OCI-LY1 (cell line): ENCODE results near the gene CD93.

ENCODE experiments used
- H2AFZ ChIP-seq: fragments of 200-600 bp; sonication (generic), shearing (Covaris generic); 2 replicates; pipeline ENCODE4 v1.6.0; 2014; ENCODE audit warnings: antibody characterized with exemption, mild to moderate bottlenecking, low read length
- H3F3A ChIP-seq: fragments of 200-600 bp; sonication (generic), shearing (Covaris generic); 2 replicates; pipeline ENCODE4 v1.6.0; 2014; ENCODE audit warnings: mild to moderate bottlenecking, antibody characterized with exemption, low read length, moderate library complexity; ENCODE audit not compliant: insufficient read depth
- H3K27ac ChIP-seq: fragments of 200-600 bp; sonication (generic); 2 replicates; pipeline ENCODE4 v1.5.1; 2014; ENCODE audit warnings: low read length, mixed run types, mild to moderate bottlenecking, low read depth; ENCODE audit not compliant: poor library complexity, severe bottlenecking
- H3K27me3 ChIP-seq: fragments of 200-600 bp; sonication (generic); 2 replicates; pipeline ENCODE4 v1.6.0; 2014; ENCODE audit warnings: antibody characterized with exemption, mild to moderate bottlenecking, low read length, moderate library complexity; ENCODE audit not compliant: insufficient read depth
- H3K36me3 ChIP-seq: fragments of 200-600 bp; sonication (generic); 2 replicates; pipeline ENCODE4 v1.6.1; 2014; ENCODE audit warnings: mild to moderate bottlenecking, antibody characterized with exemption, low read length, moderate library complexity, mixed read lengths; ENCODE audit not compliant: insufficient read depth
- H3K4me1 ChIP-seq: fragments of 200-600 bp; sonication (generic); 2 replicates; pipeline ENCODE4 v1.5.1; 2014; ENCODE audit warnings: mild to moderate bottlenecking, low read length, moderate library complexity; ENCODE audit not compliant: insufficient read depth, severe bottlenecking
- H3K4me2 ChIP-seq: fragments of 200-600 bp; sonication (generic), shearing (Covaris generic); 2 replicates; pipeline ENCODE4 v1.6.1; 2014; ENCODE audit warnings: low read length
- H3K4me3 ChIP-seq: fragments of 200-600 bp; sonication (generic); 2 replicates; pipeline ENCODE4 v1.5.1; 2014; ENCODE audit warnings: low read length, low read depth, mild to moderate bottlenecking, mixed read lengths; ENCODE audit not compliant: poor library complexity, severe bottlenecking
- H3K79me2 ChIP-seq: fragments of 200-600 bp; shearing (Covaris generic); 2 replicates; pipeline ENCODE4 v1.6.1; 2016; ENCODE audit warnings: mixed run types, low read length, mixed read lengths; ENCODE audit not compliant: insufficient read depth
- H3K9ac ChIP-seq: fragments of 200-600 bp; sonication (generic), shearing (Covaris generic); 2 replicates; pipeline ENCODE4 v1.6.1; 2014; ENCODE audit warnings: mild to moderate bottlenecking, low read length, mixed read lengths
- H3K9me2 ChIP-seq: fragments of 200-600 bp; sonication (generic), shearing (Covaris generic); 2 replicates; pipeline ENCODE4 v1.6.1; 2014; ENCODE audit warnings: low read depth, mild to moderate bottlenecking, low read length, mixed read lengths
- H3K9me3 ChIP-seq: fragments of 200-600 bp; shearing (Covaris generic); 2 replicates; pipeline ENCODE4 v1.6.1; 2014; ENCODE audit warnings: low read length, mixed read lengths
- H4K20me1 ChIP-seq: fragments of 200-600 bp; sonication (generic), shearing (Covaris generic); 2 replicates; pipeline ENCODE4 v1.6.0; 2016; ENCODE audit warnings: mild to moderate bottlenecking, low read length; ENCODE audit not compliant: insufficient read depth
- EZH2 ChIP-seq: fragments of 200-600 bp; sonication (generic), shearing (Covaris generic); IDR thresholded peaks from 2 replicates; pipeline ENCODE4 v1.8.0; 2017; ENCODE audit warnings: borderline replicate concordance, mixed run types, mild to moderate bottlenecking, antibody characterized with exemption, low read length, moderate library complexity, mixed read lengths
- TF ChIP-seq, protein P1 (sequence below): fragments of 200-600 bp; sonication (generic), shearing (Covaris generic); IDR thresholded peaks from 2 replicates; pipeline ENCODE4 v1.5.1; 2017; ENCODE audit warnings: mild to moderate bottlenecking, antibody characterized with exemption, low read length, moderate library complexity, mixed read lengths

The CD93 gene

DNA sequence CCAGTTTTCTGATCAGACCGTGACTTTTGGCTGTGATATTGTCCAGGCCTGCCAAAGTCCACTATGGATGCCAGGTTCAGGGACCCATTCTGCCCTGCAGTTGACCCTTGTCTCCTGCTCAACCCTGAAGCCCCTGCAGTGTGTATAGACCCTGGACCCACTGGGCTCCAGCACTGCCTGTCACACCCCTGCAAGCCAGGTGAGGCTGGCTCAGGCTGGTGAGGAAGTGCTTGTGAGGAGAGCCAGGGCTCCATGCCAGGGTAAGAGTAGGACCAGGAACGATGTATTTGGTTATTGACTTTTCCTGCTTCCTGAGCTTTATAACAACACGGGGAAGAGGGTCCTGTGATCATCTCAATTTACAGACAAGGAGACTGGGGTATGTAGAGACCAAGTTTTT, 19.1 kb upstream of the CD93 start:
- TF ChIP-seq, protein P1, sequence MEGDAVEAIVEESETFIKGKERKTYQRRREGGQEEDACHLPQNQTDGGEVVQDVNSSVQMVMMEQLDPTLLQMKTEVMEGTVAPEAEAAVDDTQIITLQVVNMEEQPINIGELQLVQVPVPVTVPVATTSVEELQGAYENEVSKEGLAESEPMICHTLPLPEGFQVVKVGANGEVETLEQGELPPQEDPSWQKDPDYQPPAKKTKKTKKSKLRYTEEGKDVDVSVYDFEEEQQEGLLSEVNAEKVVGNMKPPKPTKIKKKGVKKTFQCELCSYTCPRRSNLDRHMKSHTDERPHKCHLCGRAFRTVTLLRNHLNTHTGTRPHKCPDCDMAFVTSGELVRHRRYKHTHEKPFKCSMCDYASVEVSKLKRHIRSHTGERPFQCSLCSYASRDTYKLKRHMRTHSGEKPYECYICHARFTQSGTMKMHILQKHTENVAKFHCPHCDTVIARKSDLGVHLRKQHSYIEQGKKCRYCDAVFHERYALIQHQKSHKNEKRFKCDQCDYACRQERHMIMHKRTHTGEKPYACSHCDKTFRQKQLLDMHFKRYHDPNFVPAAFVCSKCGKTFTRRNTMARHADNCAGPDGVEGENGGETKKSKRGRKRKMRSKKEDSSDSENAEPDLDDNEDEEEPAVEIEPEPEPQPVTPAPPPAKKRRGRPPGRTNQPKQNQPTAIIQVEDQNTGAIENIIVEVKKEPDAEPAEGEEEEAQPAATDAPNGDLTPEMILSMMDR, result no peak
- no peak for TF ChIP-seq EZH2
- Histone ChIP-seq H3K27me3 (peaks cover 5% of the 10 kb centered on the region; the same call in 1 of the 2 replicates), H3K27ac (no peak overlapping the region), H3K9me2 (no peaks in the 10 kb centered on the region), H3K4me1 (no peaks in the 10 kb centered on the region), H3K36me3 (no peaks in the 10 kb centered on the region), H3K9ac (no peak overlapping the region), H3K4me3 (no peak overlapping the region), H3K9me3 (no peaks in the 10 kb centered on the region), H2AFZ (no peak overlapping the region), H3K4me2 (no peak overlapping the region), H3K79me2 (no peaks in the 10 kb centered on the region), H3F3A (no peaks in the 10 kb centered on the region), H4K20me1 (no peaks in the 10 kb centered on the region)

DNA sequence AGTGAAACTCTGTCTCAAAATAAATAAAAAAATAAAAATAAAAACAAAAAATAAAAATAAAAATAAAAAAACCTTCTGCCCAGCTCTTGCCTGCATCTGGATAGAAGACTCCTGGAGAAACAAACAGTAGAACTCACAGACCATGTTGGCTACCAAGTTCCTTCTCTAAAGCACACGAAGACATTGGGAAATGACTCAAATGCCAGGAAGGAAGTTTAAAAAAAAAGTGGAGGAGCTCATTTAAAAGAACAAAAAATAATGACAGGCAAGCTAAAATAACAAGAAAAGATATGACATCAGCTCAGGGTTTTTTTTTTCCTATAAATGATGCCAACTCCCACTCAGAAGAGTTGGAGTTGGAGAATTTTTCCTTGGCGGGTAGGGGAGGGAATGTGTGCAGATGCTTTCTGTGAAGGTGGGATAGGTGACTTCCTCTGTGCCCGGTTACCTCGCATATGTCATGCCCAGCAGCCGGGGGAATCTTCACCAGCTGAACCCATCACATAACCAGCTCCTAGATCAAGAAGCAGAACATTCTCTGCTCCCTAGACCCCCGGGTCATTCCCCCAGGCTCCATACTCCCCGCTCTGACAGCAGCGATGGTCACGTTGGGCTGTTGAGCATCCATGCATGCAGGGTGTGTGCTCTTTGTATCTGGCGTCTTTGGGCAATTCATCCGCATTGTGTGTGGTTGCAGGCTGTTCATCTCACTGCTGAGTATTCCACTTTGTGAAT, 17.3 kb upstream of the CD93 start:
- no peaks in the 10 kb centered on the region for H3K36me3 ChIP-seq
- H4K20me1 ChIP-seq, result no peaks in the 10 kb centered on the region
- H3K79me2 ChIP-seq, result no peaks in the 10 kb centered on the region
- H3K9me3 ChIP-seq, result no peaks in the 10 kb centered on the region
- H3K4me3 ChIP-seq, result no peak overlapping the region
- no peak overlapping the region for H3K27ac ChIP-seq
- no peak overlapping the region for H3K4me2 ChIP-seq
- no peak overlapping the region for H3K9ac ChIP-seq
- no peaks in the 10 kb centered on the region for H3K9me2 ChIP-seq
- no peak for TF ChIP-seq EZH2
- TF ChIP-seq, protein P1, result no peak
- no peak overlapping the region for H2AFZ ChIP-seq
- no peaks in the 10 kb centered on the region for H3F3A ChIP-seq
- peaks cover 5% of the 10 kb centered on the region; the same call in 1 of the 2 replicates for H3K27me3 ChIP-seq
- H3K4me1 ChIP-seq, result no peaks in the 10 kb centered on the region

DNA sequence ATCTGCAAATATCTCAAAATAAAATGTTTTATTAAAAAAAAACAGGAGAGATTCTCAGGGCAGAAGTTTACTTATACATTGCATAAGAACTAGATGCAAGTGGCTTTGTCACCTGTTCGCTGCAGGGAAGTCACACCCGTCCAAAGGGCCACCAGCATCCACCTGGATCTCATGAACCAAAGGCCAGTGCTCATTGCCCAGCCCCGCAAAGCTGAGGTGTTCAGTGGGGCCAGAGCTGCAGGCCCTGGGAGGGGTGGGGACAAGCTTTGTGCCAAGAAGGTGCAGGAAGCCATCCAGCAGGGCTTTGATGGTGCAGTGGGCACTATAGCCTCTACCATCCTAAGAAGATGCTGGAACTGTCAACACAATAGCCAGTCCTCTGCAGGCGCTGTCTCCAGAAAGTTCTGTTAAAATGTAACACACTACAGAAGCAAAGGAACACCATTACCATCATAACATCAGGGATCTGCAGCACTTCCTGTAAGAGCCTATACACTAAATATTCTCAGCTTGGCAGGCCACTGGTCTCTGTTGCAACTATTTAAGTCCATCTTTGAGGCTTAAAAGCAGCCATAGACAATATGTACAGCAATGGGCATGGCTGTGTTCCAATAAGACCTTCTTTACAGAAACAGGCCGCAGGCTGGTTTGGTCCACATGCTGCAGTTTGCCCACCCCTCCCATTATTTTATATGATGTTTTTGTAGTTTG, 15.7 kb upstream of the CD93 start:
- Histone ChIP-seq H3K36me3 (no peaks in the 10 kb centered on the region), H3K27ac (no peak overlapping the region), H3K79me2 (no peaks in the 10 kb centered on the region), H3K4me2 (no peak overlapping the region), H3K9me3 (no peaks in the 10 kb centered on the region), H4K20me1 (no peaks in the 10 kb centered on the region), H3K4me1 (no peaks in the 10 kb centered on the region), H3F3A (no peaks in the 10 kb centered on the region), H3K9me2 (no peaks in the 10 kb centered on the region), H3K9ac (no peak overlapping the region), H3K27me3 (peaks cover 5% of the 10 kb centered on the region; the same call in 1 of the 2 replicates), H3K4me3 (no peak overlapping the region), H2AFZ (no peak overlapping the region)
- TF ChIP-seq EZH2, result no peak
- TF ChIP-seq, protein P1, result no peak
